Neural crest cell (in vitro differentiated cells): ENCODE results near the gene KIF26B. TPM values are rescaled to one million over a fixed set of nuclear protein-coding genes. Genes with fewer than 3 reads are reported as not detected.

ENCODE experiments used
- DNase-seq: peaks from one replicate; pipeline ENCODE4 v3.0.0; 2021; ENCODE audit warnings: low read depth, mixed read lengths, low spot score
- H3K27ac Mint-ChIP-seq: one replicate; pipeline ENCODE4 v1.8.0; 2021; ENCODE audit warnings: mild to moderate bottlenecking, mixed read lengths; ENCODE audit not compliant: unreplicated experiment
- H3K27me3 Mint-ChIP-seq: 2 replicates; pipeline ENCODE4 v1.8.0; 2021; ENCODE audit warnings: low read depth, mild to moderate bottlenecking, mixed read lengths
- H3K36me3 Mint-ChIP-seq: 2 replicates; pipeline ENCODE4 v1.8.0; 2021; ENCODE audit warnings: low read depth, mild to moderate bottlenecking, mixed read lengths
- H3K4me1 Mint-ChIP-seq: 2 replicates; pipeline ENCODE4 v1.8.0; 2021; ENCODE audit warnings: mixed read lengths
- H3K4me3 Mint-ChIP-seq: one replicate; pipeline ENCODE4 v1.8.0; 2021; ENCODE audit warnings: mild to moderate bottlenecking, mixed read lengths
- H3K9me3 Mint-ChIP-seq: 2 replicates; pipeline ENCODE4 v1.8.0; 2021; ENCODE audit warnings: mixed read lengths
- CTCF ChIP-seq: fragments of 200-600 bp; sonication (generic); conservative IDR thresholded peaks from 2 replicates; pipeline ENCODE4 v1.5.0; 2021; ENCODE audit warnings: antibody characterized with exemption, mild to moderate bottlenecking
- total RNA-seq: library from RNA; stranded (reverse); gene quantifications from 2 replicates; pipeline ENCODE4 v1.2.1, GENCODE V29; 2021

Gene KIF26B
- total RNA-seq, 1 donor from 2014 or later = 6.2 TPM

GRCh38 chr1:245754463-245754961, 599.7 kb downstream of the KIF26B start:
- Mint-ChIP-seq H3K36me3 (peaks cover 12% of the 10 kb centered on the region), H3K4me1 (peaks cover 27% of the 10 kb centered on the region), H3K4me3 (no peak overlapping the region), H3K9me3 (peaks cover 13% of the 10 kb centered on the region), H3K27me3 (no peaks in the 10 kb centered on the region), H3K27ac (no peak overlapping the region)
- no peak for DNase-seq
- no peak for TF ChIP-seq CTCF
